ENCODE results near the gene KIRREL3. TPM values are rescaled to one million over a fixed set of nuclear protein-coding genes. Genes with fewer than 3 reads are reported as not detected.

The KIRREL3 gene
- polyA plus RNA-seq, 4 donors, result 1.5 to 2.1 (median 2.0) TPM

DNA sequence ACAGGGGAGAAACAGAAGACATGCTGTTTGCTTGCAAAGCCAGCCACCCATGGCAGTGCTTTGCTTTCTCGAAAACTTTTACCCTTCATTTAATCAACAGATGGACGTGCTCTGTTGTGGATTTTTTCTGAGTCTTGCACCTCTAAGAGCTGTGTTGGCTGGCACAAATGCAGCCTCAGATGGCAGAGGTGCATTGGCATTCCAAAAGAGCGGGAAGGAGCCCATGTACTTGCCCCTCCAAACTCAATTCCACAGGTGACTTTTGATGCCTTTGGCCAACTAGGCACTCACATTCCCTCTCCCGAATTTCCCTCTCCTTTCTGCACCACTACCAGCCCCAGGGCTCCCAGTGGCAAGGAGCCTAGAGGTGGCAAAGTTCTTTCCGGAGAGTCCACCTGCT, 1.2 kb downstream of the KIRREL3 start:
- no peak for DNase-seq (ENCODE audit: low read depth in 4 of 4, low spot score in 2 of 4)

DNA sequence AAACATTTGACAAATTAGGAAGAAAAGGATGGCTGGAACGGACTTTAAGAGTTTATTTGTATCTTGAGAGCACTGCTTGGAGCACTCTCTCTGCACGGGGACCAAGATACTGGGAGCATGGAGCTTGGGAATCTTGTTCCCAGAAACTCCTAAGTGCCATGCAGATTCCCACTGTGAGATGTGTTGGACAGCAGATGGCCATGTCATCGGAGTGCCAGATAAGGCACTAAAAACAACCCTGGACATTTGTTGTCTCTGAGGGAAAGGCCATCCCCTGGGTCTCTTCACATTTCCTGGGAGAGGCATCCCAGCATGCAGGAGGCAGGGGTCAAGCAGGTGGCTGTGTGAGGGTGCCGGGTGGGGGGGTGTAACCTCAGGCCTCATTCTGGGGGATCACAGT, 2.9 kb downstream of the KIRREL3 start:
- DNase-seq (ENCODE audit: low read depth in 4 of 4, low spot score in 2 of 4), result no peak

DNA sequence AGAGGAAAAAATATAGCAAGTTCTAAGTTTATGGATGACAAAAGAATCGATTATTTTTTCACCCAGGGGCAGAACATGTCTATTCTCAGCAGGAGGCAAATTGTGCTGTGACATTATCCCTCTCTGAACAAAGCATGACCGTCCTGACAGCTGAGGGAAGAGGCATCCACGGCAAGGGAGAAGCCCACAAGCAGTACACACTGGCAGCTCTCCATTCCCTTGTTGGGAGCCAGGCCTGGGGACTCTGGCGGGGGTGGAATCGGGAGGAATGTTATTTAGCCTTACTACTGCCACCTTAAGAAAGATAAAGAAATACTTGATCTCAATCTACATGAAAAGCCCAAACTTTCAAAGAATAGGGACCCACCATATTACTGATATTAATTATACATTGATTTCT, 3.4 kb downstream of the KIRREL3 start:
- no peak for DNase-seq (ENCODE audit: low read depth in 4 of 4, low spot score in 2 of 4)

DNA sequence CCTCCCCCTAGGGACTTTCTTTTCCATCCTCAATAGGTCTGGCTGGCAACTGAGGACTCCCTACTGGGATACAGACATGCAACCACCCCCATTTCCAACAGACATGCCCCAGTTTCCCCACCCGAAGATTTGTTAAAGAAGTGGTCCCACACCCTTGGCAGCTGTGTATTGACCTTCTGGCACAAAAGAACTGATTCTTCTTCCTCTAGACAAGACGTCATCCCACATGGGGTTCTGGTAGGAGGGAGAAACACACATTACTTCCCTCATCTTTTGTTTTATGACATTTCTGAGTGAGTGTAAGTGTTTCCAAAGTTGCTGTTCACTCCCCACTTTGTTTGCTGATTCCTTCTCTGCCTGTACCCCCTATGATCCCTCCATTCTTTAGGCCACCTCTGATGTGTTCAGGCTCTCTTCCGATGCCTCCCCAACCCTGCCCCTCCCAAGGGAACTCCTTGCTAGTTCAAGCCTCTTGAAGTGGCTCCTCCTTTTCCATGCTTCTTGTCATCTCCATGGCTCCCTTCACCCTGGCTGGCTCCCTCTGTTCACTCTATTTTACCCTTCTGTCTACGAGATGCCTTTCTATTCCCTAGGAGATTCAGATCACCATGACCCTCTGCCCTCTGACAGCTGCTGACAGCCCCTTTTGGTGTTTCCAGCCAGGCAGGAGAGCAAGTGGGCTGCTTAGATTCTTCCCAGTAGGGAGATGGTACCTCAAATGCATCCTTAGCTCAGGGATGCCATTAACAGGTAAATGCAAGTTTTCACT, 4.3 kb downstream of the KIRREL3 start:
- DNase-seq (ENCODE audit: low read depth in 4 of 4, low spot score in 2 of 4), result no peak

DNA sequence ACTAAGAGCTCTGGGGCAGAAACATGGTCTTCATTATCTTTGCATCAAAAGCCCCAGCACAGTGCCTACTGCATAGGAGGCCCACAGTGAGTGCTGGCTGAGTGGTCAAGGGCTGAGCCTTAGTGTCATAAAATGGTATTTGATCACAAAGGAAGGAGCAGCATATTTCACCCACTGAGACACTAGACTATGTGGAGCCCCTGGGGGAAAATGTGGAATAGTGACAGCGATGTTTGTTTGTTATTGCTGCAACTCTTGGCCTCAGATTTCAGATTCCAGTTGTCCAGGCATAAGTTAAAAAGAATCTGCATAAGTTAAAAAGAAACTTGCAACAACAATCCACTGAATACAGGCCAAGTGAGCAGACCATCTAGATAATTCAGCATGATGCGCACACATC, 7.0 kb downstream of the KIRREL3 start:
- no peak for DNase-seq (ENCODE audit: low read depth in 4 of 4, low spot score in 2 of 4)

DNA sequence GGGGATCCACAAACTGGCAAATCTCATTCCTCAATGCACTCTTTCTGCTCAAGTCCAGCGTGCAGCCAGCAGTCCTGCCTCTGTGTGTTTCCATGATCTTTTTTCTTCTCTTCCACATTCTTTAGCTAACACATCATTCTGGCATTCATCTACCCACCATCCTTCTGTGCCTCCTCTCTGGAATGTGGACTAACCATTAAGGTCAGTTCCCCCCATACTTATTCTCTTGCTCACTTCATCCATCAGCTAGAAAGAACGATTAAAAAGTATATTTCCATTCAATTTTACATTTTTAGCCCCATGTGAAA, 7.8 kb downstream of the KIRREL3 start:
- DNase-seq (ENCODE audit: low read depth in 4 of 4, low spot score in 2 of 4), result no peak

DNA sequence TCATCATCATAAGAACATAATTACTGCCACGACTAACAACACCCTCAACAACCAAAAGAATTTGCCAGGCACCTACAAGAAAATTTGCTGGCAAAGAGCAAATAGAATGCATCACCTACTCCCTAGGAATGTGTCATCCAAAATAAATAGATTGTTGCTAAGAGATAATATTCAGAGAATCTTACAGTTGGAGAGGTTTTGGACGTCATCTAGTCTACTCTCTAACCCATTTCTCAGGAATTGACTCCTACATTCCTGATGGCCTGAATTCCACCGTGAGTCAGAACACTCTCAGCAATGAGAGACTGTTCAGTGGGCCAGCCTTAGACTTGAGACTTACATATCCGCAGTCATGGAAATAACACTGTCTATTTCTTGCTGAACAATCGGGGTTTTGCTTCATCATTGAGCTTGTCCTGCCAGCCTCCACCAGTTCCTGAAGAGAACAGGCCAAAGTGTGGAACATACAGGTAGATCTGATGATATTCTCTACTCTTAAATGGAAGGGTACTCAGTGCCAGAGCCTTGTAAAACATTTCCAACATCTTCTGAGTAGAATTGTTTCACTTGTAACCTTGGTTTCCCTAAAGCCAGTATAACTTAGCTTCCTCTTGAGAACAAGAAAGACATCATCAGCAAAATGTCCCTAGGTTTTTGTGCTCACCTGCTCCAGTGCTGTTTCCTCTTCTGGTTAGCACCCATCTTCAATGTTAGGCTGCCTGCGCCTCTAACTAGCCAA, 8.3 kb downstream of the KIRREL3 start:
- no peak for DNase-seq (ENCODE audit: low read depth in 4 of 4, low spot score in 2 of 4)

DNA sequence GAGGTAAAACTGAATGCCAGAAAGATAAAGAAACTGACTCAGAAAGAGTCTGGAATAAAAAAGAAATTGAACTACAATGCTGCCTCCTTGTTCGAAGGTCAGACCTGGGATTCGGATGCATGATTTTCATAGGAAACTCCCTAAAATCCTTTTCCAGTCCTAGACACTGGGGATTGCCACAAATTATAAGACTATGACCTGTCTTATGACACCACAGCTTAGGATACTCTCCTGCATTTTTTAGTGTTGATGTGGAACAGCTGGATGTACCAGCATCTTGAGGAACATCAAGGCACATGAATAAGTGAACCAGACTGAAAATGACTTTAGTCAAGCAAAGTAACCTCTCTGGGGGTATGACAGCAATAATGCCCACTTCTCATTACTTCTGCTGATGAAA, 9.0 kb downstream of the KIRREL3 start:
- no peak for DNase-seq (ENCODE audit: low read depth in 4 of 4, low spot score in 2 of 4)

DNA sequence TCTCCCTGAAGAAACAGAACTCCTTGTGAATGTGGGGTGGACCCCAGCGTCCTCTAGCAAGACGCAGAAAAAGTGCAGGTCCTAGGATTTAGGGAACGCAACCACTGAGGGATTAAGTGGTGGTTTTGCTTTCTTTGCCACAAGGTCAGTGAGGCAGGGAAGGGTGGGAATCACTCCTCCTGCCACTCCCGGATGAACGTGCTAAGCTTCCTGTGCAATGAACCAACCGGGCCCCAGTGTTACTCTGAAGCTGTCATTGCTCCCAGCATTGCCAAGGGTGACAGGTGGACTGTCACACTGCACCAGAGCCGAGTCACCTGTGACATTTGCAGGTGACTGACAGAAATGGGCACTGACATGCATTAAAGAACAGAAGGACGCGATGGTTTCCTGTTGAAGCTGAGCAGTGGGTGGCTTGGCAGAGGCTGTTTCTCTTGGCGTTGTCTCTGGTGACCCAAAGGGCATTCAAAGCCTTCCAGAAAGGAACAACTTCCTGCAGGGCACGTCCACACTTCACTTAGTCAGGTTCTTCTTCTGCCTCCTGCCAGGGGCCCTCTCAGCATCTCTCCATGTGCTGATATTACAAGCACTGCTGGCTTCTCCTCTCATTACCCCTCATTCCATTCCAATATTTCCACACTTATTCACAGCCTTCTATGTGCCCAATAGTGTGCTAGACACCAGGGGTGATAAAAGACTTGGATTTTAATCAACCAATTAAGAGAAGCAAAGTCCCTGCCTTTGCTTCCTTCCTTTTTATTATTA, 9.7 kb downstream of the KIRREL3 start:
- no peak for DNase-seq (ENCODE audit: low read depth in 4 of 4, low spot score in 2 of 4)

DNA sequence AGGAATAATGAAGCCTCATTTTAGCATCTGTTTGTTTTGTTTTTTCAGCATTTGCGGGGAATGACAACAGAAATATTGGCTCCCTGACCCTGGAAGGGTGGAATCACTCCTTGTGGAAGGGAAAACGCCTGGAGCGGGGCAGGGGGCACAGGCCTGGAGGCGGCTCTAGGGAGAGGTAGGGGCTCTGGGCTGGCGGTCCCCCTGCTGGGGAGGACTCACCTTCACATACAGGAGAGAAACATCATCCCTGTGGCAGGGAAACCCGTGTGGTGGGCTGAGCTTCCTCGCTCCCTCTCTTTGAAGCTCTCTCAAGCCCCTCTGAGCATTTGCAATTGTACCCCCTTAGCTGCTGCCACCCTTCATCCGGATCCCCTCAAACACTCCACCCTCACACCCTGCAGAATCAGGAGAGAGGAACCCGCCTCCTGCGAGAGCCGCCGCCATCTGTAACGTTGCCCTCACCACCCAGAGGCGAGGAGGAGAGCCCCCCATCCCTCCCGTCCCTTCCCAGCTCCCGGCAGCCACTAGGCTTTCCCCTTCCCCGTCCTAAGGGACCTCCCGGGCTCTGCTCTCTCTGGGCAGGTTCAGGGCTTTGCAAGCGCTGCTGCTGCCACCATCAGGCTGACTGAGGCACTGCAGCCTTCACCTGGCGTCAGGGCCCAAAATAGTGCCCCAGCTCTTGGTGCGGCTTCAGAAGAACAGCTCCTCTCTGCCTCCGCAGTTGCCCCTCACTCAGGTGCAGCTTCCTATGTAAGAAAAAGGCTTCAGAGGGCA, 10.4 kb downstream of the KIRREL3 start:
- peak in 2 of 4 donors; percentile 62 to 64 for DNase-seq (ENCODE audit: low read depth in 4 of 4, low spot score in 2 of 4)

DNA sequence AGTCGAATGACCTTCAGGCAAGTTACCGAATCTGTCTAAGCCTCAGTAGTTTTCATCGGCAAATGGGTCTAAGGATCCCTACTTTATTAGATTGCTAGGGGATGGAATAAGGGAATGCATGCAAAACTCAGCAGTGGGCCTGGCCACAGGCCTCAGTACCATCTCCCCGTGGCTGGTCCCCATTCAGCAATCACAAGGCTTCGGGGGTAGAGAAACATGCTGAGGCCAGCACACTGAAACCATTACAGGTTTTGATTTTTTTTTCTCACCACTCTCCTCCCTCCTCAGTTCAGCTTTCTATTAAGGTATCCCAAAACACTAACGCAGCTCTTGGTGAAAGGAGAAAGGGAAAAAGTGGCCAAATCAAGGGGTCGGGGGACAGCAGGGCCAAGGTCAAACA, 11.9 kb downstream of the KIRREL3 start:
- DNase-seq (ENCODE audit: low read depth in 4 of 4, low spot score in 2 of 4), result no peak

DNA sequence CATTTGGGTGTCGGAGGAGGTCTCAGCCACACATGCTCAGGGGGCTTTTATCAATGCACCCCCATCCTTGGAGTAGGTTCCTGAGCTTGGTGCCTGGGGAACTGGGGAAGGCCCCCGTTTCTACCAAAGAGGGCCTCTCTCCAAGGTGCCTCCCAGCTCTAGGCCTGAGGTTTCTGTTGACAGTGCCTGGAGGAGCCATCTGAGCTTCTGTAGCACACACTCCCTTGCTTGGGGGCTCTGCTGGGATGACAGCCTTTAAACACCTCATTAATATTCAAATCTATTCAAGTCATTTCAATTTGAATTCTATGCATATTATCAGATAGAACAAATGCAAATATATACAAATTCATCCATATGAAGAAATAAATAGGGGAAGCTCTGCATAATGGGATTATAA, 18.9 kb downstream of the KIRREL3 start:
- no peak for DNase-seq (ENCODE audit: low read depth in 4 of 4, low spot score in 2 of 4)

DNA sequence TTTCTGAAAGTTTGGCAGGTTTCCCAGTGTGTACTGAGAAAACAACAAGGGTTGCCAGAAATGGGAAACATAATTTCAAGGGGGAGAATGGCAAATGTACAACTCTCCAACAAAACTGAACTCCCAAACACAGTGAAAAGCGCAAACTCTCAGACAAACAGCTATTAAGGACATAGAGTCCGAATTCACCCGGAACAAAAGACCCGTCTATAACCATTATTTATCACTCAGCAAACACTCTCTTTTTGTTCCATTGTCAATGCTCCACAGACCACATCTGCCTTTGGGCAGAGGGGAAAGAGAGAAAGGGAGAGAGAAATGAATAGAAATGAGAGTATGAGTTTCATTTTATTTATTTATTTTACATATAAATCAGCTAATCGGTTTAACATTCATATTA, 21.7 kb downstream of the KIRREL3 start:
- no peak for DNase-seq (ENCODE audit: low read depth in 4 of 4, low spot score in 2 of 4)

DNA sequence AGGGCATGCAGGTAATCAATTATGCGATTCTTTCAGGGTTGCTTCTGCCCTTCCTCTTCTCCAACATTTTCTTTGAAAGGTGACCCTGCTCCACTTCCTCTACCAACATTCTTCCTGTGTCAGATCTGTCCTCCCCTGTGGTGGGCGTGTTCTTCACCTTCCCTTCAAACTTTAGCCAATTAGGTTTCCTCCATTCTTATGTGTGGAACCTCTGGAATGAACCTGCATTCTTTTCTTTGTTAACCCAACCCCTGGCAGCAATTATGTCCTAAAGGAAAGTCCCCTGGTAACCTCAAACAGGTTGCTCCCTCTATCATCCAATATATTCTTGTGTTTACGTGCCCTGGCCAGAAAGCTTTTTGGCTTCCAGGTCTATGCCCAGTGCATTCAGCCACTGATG, 22.4 kb downstream of the KIRREL3 start:
- no peak for DNase-seq (ENCODE audit: low read depth in 4 of 4, low spot score in 2 of 4)

DNA sequence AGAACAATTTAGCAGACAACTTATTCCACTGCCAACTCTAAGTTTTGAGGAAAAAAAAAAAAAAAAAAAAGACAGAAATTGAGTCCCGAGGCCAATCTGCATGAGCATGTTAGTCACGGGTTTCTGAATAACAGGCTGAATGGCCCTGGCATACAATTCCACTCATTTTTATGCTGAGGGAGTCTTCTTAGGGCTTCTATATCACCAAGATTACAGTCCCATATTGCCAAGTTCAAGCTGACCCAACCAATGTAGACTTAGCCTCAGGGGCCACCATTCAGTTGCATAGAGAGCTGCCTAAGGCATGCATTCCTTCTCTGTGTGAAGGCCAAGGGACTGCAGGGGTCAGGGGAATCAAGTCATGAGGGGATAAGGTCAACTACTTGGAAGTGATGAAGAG, 27.5 kb downstream of the KIRREL3 start:
- DNase-seq (ENCODE audit: low read depth in 4 of 4, low spot score in 2 of 4), result no peak

DNA sequence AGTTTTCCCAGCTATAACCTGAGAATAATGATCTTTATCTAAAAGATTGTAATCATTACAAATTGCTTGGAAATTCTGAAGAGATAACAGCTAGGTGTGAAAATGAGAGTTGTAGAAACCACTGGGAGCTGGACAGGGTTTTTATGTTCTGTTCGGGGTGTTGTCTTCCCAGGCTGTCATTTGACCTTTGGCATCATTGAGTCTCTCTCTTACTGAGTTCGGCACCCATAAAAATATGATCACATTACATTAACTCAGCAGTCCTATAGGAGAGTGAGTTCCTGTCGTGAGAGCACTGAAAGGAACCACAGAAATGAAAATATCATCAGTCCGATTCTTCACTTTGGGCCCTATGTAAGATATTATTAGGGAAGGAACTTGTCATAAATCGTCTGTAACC, 29.3 kb downstream of the KIRREL3 start:
- DNase-seq (ENCODE audit: low read depth in 4 of 4, low spot score in 2 of 4), result no peak

DNA sequence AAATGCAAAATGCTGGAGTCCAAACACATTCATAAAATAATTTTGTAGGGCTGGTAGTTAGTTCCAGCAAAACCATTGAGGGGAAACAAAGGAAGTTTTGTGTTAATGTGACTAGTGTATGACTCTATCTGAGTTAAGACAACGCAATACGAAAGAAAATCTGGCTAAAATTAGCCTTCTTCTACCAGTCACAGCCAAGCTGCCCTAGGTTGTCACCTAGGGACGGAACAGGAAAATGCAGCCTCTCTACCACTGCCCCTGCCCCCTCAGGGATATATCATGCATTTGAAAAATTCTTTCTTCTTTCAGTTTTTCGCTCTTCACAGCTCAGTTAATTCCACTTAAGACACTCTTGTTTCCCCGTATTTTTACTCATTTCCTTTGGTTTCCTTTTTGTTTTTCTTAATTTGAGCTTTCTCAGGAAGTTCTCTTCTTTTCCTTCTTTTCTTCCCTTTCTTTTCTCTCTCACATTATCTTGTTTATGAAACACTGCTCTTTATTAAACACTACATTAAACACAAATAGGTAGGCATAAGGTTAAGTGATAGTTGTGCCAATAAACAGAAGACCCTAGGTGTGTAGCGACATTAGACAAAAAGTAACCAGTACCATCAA, 30.6 kb downstream of the KIRREL3 start:
- DNase-seq (ENCODE audit: low read depth in 4 of 4, low spot score in 2 of 4), result no peak

DNA sequence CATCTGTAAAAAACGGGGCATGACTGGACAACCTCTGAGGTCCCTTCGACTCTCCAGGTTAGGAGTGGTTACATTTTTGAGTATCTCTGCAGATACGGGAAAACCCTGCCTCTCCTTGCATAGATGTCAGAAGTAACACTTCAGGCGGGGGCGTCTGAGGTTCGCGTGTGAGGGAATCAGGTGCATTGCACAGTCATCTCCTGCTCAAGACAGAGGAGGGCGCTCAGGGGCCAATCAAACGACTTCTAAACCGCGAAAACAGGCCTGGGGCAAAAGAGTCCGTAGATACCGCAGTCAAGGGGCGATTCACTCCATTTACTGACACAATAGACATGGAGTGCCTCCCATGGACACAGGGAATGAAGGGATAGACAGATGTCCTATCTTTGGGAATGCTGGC, 31.7 kb downstream of the KIRREL3 start:
- no peak for DNase-seq (ENCODE audit: low read depth in 4 of 4, low spot score in 2 of 4)

DNA sequence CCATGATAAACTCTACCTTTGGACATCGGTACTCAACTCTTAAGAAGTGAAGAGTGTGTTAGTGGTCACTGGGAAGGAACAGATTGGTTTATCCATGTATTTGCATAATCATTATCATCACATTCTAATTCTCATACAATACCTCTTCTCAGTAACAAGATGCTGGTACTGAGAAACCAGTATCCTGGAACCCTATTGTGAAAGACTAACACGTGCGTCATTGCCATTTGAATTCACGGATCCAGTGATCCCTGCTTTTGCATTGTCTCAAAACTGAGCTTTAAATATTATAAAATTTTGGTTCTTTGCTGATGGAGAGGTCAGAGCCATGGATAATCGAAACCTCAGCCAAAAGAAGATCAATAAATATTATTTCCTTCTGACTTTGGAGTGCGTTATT, 35.2 kb downstream of the KIRREL3 start:
- DNase-seq (ENCODE audit: low read depth in 4 of 4, low spot score in 2 of 4), result no peak

DNA sequence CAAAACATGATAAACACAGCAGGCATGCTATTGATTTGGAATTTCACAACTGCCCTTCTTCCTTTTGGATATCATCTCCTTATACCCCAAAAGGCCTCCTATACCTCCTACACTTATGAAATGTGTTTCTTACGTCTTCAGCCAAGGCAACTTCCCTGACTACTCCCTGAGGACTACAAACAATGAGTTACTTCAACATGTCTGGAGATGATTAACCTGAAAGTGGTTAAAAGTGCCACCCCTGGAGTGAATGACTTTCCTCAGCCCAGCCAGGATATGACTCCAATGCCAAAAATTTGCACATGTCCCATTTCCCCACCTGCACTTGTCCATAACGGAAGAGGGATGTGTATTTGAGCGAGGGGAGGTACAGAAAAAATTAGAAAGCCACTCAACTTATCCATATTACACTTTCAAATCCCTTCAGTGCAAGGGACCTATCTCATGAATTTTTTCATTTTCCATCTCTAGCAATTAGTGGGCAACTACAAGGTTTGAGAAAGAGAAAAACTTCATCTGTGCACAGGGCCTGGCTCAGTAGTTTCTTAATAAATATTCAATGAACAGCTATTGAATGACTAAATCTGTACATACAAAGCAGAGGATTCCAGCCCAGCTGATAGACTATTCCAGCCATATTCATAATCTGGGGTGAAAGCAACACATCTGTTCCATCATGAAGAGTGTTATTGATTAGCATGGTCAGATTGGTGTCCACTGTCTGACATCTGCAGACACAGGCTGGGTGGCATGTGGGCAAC, 36.8 kb downstream of the KIRREL3 start:
- DNase-seq (ENCODE audit: low read depth in 4 of 4, low spot score in 2 of 4), result no peak
